DND-41 (cell line): ENCODE results near the gene SRSF5.

Experiments used
- EZH2 ChIP-seq: IDR thresholded peaks from 3 replicates; pipeline ENCODE4 v1.6.1; 2012; ENCODE audit warnings: borderline replicate concordance, low read depth, mild to moderate bottlenecking, moderate library complexity, low read length, inconsistent platforms; ENCODE audit not compliant: severe bottlenecking
- TF ChIP-seq, protein P1 (sequence below): IDR thresholded peaks from 2 replicates; pipeline ENCODE4 v1.5.1; 2012; ENCODE audit warnings: borderline replicate concordance, low read length, moderate library complexity, mild to moderate bottlenecking; ENCODE audit not compliant: poor library complexity, severe bottlenecking; ENCODE audit errors: extremely low read depth

DNA sequence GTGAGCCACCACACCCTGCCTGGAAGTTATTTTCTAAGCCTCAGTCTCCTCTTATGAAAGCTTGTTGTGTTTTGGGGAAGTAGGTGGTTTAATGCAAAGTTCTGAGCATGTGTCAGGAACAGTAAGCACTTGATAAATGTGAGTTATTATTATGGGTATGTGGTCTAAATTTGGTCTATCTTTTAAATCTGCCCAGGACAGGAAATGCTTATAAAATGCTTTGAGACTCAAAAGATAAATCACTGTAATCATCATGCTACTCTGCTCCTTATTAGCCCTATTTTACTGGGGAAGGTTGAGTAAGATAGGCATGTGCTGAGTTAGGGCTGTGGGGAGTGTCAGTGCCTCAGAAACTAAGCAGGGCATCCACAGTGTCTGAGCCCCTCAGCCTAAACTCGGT lies 13.1 kb upstream of the SRSF5 start:
- TF ChIP-seq, protein P1, sequence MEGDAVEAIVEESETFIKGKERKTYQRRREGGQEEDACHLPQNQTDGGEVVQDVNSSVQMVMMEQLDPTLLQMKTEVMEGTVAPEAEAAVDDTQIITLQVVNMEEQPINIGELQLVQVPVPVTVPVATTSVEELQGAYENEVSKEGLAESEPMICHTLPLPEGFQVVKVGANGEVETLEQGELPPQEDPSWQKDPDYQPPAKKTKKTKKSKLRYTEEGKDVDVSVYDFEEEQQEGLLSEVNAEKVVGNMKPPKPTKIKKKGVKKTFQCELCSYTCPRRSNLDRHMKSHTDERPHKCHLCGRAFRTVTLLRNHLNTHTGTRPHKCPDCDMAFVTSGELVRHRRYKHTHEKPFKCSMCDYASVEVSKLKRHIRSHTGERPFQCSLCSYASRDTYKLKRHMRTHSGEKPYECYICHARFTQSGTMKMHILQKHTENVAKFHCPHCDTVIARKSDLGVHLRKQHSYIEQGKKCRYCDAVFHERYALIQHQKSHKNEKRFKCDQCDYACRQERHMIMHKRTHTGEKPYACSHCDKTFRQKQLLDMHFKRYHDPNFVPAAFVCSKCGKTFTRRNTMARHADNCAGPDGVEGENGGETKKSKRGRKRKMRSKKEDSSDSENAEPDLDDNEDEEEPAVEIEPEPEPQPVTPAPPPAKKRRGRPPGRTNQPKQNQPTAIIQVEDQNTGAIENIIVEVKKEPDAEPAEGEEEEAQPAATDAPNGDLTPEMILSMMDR, result no peak
- TF ChIP-seq EZH2, result no peak
